Activated T-helper 17 cell treated with anti-CD3 and anti-CD28 coated beads, Interleukin-2, amount 50 U/mL, for 72 hours (primary cell): ENCODE measurements around the gene STK38. TPM values are rescaled to one million over a fixed set of nuclear protein-coding genes. Genes with fewer than 3 reads are reported as not detected.
"Not testable (repeated sequence)": the region's sequence is repeated elsewhere in the genome, so short reads cannot be mapped to it uniquely, and the experiment has no call there.

Experiments
- ATAC-seq: fragments of 150-1000 bp; cut with Tn5 transposase; replicated peaks from 2 replicates; pipeline ENCODE4 v1.10.0; 2021; ENCODE audit warnings: mild to moderate bottlenecking, moderate library complexity
- H3K27ac Mint-ChIP-seq: one replicate; pipeline ENCODE4 v1.8.0; 2022; ENCODE audit warnings: mixed read lengths
- H3K27me3 Mint-ChIP-seq: one replicate; pipeline ENCODE4 v1.8.0; 2022; ENCODE audit warnings: mixed read lengths
- H3K36me3 Mint-ChIP-seq: one replicate; pipeline ENCODE4 v1.8.0; 2022; ENCODE audit warnings: low read depth, mild to moderate bottlenecking, mixed read lengths
- H3K4me1 Mint-ChIP-seq: one replicate; pipeline ENCODE4 v1.8.0; 2022; ENCODE audit warnings: mixed read lengths
- H3K4me3 Mint-ChIP-seq: one replicate; pipeline ENCODE4 v1.8.0; 2022; ENCODE audit warnings: mild to moderate bottlenecking, mixed read lengths
- H3K9me3 Mint-ChIP-seq: one replicate; pipeline ENCODE4 v1.8.0; 2022; ENCODE audit warnings: mixed read lengths
- total RNA-seq, 2 donors: library from RNA; stranded (reverse); gene quantifications; one replicate each; pipeline ENCODE4 v1.2.3, GENCODE V29; 2022

STK38 gene
- total RNA-seq, 2 donors from 2014 or later = 24.4 to 34.3 TPM

DNA sequence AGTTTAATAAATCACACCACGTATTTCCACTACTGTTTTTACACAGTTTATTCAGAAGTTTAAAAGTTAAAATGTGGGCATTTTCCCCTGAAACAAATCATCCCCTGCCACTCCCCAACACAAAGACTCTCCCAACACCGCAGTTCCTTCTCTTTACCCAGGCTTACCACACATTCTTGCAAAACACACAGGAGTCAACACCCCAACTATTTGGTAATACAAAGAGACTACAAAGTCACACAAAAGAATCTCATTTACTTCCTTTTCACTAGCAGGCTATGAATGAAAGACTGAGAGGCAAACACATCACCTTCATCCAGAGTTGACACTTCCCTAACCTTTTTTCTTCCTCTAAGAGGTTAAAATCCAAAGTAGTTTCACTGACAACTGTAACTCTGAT, 53.4 kb downstream of the STK38 start:
- Mint-ChIP-seq H3K36me3 (peaks cover 87% of the 10 kb centered on the region), H3K27me3 (no peaks in the 10 kb centered on the region), H3K27ac (peak overlapping the region; percentile 75), H3K4me3 (no peak overlapping the region), H3K9me3 (no peaks in the 10 kb centered on the region), H3K4me1 (peaks cover 10% of the 10 kb centered on the region)
- no peak for ATAC-seq

DNA sequence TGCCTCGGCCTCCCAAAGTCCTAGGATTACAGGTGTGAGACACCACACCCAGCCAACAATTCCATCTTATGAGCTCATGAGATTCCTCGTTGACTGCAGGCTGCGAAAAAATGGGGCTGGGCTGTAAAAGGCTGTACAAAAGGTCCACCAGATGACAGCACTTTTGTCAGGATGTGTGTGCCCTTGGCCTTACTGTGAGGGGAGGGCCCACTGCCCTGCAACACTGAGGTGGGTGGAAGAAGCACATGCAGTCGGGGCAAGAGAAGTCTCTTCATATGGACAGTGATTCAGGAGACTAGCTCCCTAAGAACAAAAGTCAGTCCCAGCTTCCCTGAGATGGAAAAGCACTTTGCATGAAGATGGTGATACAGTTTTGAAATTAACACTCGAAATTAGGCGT, 54.0 kb downstream of the STK38 start:
- peaks cover 87% of the 10 kb centered on the region for H3K36me3 Mint-ChIP-seq
- no peak for ATAC-seq

DNA sequence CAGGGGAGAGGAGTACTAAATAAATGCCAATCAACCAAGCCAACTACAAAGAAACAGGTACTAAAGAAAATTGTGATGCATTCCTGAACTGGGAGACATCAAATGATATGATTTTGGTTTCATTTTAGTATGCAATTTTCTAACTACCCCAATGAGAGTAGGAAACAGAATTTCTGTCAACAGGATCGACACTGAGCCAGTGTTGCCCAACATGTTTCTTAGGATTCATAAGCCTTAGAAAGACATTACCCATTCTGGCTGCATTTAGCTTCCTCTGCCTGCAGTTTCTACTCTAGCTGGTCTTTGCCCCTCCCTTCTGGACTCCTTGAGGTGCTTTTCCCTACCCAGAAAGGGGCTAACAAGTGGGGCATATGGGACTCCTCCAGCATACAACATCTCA, 54.7 kb downstream of the STK38 start:
- H3K36me3 Mint-ChIP-seq = peaks cover 87% of the 10 kb centered on the region
- no peak for ATAC-seq
- H3K27ac Mint-ChIP-seq = peak overlapping the region; percentile 10
- no peaks in the 10 kb centered on the region for H3K27me3 Mint-ChIP-seq
- H3K4me1 Mint-ChIP-seq = peaks cover 10% of the 10 kb centered on the region
- H3K9me3 Mint-ChIP-seq = no peaks in the 10 kb centered on the region
- H3K4me3 Mint-ChIP-seq = no peak overlapping the region

More for the DNA sequence above, 54.0 kb downstream of the STK38 start:
- Mint-ChIP-seq H3K27ac (peak overlapping the region; percentile 75), H3K9me3 (no peaks in the 10 kb centered on the region), H3K27me3 (no peaks in the 10 kb centered on the region), H3K4me1 (peaks cover 10% of the 10 kb centered on the region), H3K4me3 (no peak overlapping the region)

DNA sequence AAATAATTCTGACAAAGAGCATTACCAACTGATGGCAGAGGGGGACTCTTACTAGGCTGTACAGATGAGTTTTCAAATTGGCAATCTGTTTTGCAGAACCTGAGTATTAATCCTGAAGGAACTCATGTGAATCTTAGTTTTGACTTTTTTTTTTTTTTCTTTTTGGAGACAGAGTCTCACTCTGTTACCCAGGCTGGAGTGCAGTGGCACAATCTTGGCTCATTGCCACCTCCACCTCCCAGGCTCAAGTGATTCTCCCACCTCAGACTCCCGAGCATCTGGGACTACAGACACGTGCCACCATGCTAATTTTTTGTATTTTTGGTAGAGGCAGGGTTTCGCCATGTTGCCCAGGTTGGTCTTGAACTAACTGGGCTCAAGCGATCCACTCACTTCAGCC, 55.2 kb downstream of the STK38 start:
- H3K4me3 Mint-ChIP-seq = no peak overlapping the region
- peaks cover 10% of the 10 kb centered on the region for H3K4me1 Mint-ChIP-seq
- no peaks in the 10 kb centered on the region for H3K27me3 Mint-ChIP-seq
- peaks cover 87% of the 10 kb centered on the region for H3K36me3 Mint-ChIP-seq
- H3K9me3 Mint-ChIP-seq = no peaks in the 10 kb centered on the region
- peak overlapping the region; percentile 10 for H3K27ac Mint-ChIP-seq
- no peak for ATAC-seq

DNA sequence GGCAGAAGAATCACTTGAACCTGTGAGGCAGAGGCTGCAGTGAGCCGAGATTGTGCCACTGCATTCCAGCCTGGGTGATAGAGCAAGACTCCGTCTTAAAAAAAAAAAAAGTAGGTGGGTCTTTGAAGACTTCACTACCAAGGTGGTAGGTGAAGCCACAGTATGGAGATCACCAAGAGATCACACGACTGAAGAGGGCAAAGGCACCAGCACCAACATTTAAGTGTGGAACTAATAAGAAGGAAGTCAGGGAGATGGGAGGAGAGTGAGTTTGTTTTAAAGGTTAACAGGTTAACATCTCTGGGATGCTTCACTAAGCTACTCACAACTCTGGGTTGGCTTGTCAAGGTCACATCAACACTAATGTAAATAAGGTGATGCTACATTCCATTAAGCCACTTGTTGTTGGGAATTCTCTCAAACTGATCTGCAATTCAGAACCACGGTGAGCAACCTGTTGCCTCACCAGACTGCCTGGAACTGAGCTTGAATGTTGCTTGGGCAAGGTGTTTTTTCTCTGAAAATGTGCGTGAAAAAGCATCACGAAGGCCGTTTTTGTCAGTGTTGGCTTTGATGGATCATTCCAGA, 55.8 kb downstream of the STK38 start:
- Mint-ChIP-seq H3K27ac (peak overlapping the region; percentile 33), H3K27me3 (no peaks in the 10 kb centered on the region), H3K4me3 (no peak overlapping the region), H3K36me3 (peaks cover 87% of the 10 kb centered on the region), H3K4me1 (peaks cover 10% of the 10 kb centered on the region), H3K9me3 (no peaks in the 10 kb centered on the region)
- no peak for ATAC-seq

DNA sequence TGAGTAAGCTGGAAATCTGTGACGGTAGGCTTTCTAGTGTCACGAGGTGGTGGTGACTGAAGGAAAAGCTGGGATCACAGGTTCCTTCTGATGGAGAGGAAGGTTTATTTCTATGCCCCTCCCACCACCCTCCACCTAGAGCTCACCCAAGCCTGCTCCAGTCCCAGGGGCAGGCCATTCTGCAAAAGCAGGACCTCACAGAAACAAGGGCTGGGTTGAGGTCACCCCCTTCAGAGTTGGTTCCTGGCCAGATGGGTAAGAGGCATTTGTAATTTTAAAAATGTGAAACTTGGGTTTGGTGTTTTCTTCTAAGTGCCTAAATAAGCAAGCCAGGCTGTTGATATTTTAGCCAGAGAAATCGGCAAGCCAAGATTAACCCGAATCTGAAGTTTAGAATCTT, 57.9 kb downstream of the STK38 start:
- Mint-ChIP-seq H3K9me3 (no peaks in the 10 kb centered on the region), H3K36me3 (peaks cover 87% of the 10 kb centered on the region), H3K4me3 (no peak overlapping the region), H3K27me3 (no peaks in the 10 kb centered on the region), H3K4me1 (peaks cover 13% of the 10 kb centered on the region), H3K27ac (peak overlapping the region; percentile 21)
- ATAC-seq = no peak

DNA sequence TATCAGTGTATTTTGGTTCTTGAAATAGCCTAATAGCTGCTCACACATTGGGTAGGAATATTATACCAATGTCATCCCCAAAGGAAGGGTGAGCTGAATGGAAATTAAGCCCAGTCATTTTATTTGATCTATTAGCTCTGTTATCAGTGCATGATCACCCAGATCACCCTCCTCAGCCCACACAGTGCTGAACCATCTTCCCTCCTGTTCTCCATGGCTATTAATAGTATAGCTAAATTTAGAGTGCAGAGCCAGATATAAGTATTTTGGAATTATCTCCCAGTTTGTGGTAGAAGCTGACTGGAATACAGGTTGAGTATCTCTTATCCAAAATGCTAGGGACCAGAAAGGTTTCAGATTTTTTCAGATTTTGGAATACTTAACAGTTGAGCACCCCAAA, 59.1 kb downstream of the STK38 start:
- ATAC-seq = no peak
- Mint-ChIP-seq H3K9me3 (no peaks in the 10 kb centered on the region), H3K27ac (no peak overlapping the region), H3K4me3 (no peak overlapping the region), H3K27me3 (no peaks in the 10 kb centered on the region), H3K36me3 (peaks cover 87% of the 10 kb centered on the region), H3K4me1 (peaks cover 3% of the 10 kb centered on the region)

DNA sequence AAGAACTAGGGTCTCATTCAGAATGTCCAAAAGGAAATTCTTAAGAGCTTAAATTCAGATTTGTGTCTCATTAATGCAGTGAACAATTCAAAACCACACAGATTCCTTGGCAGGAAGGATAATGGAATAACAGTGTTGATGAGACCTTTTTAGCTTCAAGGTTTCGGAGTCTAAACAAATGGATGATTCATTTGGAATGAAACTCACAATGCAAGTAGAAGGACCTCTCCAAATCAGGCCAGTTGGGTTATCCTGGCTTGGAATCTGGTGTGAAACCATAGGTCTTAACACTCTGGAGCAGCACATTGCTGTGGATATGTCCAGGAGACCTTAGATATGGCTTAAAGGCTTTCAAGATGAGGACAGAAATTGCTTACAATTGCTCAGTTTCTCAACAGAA, 59.6 kb downstream of the STK38 start:
- no peak overlapping the region for H3K27ac Mint-ChIP-seq
- H3K36me3 Mint-ChIP-seq = peaks cover 86% of the 10 kb centered on the region
- no peaks in the 10 kb centered on the region for H3K27me3 Mint-ChIP-seq
- peaks cover 3% of the 10 kb centered on the region for H3K4me1 Mint-ChIP-seq
- no peaks in the 10 kb centered on the region for H3K9me3 Mint-ChIP-seq
- H3K4me3 Mint-ChIP-seq = no peak overlapping the region
- no peak for ATAC-seq

DNA sequence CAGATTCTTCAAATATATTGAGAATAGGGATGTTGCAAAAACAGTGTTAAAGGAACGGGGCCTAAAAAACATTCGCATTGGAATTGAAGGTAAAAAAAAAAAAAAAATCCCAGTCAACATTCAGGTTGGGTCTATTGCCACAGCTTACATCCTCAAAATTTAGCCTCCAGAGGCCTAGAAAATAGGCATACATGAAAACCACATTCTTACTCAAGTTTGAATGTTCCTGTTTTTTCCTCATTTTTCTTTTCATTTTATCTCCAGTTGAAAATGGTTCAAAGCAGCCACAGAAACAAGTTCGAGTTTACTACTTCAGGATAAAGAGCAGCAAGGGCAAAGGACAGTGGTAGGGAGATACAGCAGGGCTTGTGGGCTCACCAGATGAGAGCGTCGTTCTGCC, 62.5 kb downstream of the STK38 start:
- Mint-ChIP-seq H3K36me3 (peaks cover 95% of the 10 kb centered on the region), H3K4me1 (peaks cover 3% of the 10 kb centered on the region), H3K27me3 (no peaks in the 10 kb centered on the region), H3K4me3 (no peak overlapping the region), H3K27ac (peak overlapping the region; percentile 54), H3K9me3 (no peaks in the 10 kb centered on the region)
- ATAC-seq = no peak

DNA sequence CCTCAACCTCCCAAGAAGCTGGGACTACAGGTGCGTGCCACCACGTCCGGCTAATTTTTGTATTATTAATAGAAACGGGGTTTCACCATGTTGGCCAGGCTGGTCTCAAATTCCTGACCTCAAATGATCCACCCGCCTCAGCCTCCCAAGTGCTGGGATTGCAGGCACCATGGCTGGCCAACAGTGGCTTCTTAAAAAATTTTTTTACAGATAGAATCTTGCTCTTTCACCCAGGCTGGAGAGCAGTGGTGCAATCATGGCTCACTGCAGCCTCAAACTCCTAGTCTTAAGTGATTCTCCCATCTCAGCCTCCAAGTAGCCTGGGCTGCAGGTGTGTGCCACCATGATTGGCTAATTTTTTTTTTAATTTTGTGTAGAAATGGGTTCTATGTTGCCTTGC, 64.0 kb downstream of the STK38 start:
- H3K27ac Mint-ChIP-seq, H3K9me3 Mint-ChIP-seq, ATAC-seq, H3K4me1 Mint-ChIP-seq, H3K4me3 Mint-ChIP-seq, H3K27me3 Mint-ChIP-seq: not testable (repeated sequence)
- peaks cover 95% of the 10 kb centered on the region for H3K36me3 Mint-ChIP-seq

DNA sequence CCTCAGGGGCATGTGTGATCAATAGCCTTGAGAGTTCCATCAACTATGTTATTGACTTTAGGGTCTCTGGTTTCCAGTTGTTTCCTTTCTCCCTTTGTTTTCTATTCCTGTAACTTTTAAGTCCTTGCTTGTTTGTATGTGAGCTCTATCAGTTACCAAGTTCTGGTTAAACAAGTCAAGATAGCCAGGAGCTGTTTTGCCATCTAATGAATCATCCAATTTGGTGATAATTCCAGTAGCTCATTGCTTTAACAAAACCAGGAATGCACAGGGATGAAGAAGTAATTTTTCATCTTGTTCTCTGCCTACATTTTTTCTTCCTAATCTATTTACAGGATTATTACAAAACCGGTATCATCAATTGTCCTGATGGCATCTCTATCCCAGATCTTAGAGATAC, 68.0 kb downstream of the STK38 start:
- Mint-ChIP-seq H3K27ac (peak overlapping the region; percentile 63), H3K9me3 (no peaks in the 10 kb centered on the region), H3K4me1 (peaks cover 6% of the 10 kb centered on the region), H3K4me3 (no peak overlapping the region), H3K27me3 (no peaks in the 10 kb centered on the region), H3K36me3 (peaks cover 85% of the 10 kb centered on the region)
- no peak for ATAC-seq

DNA sequence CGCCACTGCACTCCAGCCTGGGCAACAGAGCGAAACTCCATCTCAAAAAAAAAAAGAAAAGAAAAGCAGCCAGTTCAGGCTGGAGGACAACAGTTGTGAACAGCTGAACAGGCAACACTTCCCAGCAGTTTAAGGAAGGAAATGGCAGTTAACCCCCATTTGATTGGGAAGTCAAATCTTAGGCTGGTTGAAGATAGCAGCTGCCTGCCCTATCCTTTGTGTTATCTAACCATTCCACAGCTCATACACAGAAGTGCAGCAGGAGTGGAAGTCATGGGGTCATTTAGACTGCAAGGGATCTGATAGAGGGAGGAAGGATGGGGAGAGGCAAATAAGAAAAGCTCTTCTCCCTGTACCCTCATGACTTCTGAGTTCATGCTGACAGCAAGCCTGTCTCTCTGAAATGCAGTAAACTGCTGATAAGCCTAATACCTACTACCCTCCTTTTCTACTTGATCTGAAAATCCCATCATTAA, 69.2 kb downstream of the STK38 start:
- H3K4me1 Mint-ChIP-seq = peaks cover 6% of the 10 kb centered on the region
- H3K9me3 Mint-ChIP-seq = no peaks in the 10 kb centered on the region
- H3K4me3 Mint-ChIP-seq = no peak overlapping the region
- no peak for ATAC-seq
- H3K27me3 Mint-ChIP-seq = no peaks in the 10 kb centered on the region
- peaks cover 86% of the 10 kb centered on the region for H3K36me3 Mint-ChIP-seq
- H3K27ac Mint-ChIP-seq = peak overlapping the region; percentile 63

DNA sequence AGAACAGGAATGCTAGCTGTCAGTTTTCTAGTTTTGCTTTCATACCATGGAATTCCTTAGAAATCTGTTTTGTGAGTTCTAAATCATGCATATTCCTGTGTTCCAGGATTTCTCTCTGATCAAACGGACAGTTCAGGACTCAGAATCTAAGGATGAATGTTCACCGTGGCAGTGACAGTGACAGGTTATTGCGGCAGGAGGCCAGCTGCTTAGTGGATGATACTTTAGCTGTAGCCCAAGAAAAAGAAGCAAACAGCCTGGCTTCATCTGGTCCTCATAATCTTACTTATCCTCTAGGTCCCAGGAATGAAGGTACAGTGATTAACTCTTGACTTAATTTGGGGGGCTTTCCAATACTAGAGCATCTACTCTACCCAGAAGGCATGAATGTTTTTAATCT, 77.3 kb downstream of the STK38 start:
- no peak for ATAC-seq
- Mint-ChIP-seq H3K27me3 (no peaks in the 10 kb centered on the region), H3K9me3 (no peaks in the 10 kb centered on the region), H3K27ac (peak overlapping the region; percentile 59), H3K4me1 (peaks cover 6% of the 10 kb centered on the region), H3K4me3 (no peak overlapping the region), H3K36me3 (peaks cover 60% of the 10 kb centered on the region)

DNA sequence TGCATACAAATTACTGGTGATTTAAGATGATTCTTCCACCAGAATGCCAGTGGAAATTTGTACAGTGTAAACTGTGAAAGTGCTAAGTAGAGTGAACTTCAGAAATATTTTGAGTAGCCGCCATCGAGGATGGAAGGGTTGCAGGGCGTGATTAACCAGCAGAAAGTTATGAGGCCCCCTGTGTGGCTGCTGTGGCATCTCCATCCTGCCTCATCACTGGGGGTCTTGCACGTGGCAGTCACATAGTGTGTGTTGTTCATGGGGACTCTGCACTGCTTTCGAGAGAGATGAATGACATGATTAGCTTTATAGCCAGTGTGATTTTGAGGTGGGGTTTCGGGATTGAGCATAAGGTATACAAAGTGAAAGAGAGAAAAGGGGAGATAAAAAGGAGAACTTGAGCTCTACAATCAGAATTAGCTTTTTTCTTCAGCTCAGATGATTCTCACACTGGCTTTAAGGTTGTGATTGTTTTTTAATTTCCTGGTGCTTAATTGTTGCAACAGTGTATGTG, 78.1 kb downstream of the STK38 start:
- ATAC-seq = no peak
- no peaks in the 10 kb centered on the region for H3K27me3 Mint-ChIP-seq
- H3K4me1 Mint-ChIP-seq = peaks cover 12% of the 10 kb centered on the region
- H3K27ac Mint-ChIP-seq = peak overlapping the region; percentile 59
- H3K36me3 Mint-ChIP-seq = peaks cover 52% of the 10 kb centered on the region
- H3K9me3 Mint-ChIP-seq = no peaks in the 10 kb centered on the region
- no peak overlapping the region for H3K4me3 Mint-ChIP-seq

DNA sequence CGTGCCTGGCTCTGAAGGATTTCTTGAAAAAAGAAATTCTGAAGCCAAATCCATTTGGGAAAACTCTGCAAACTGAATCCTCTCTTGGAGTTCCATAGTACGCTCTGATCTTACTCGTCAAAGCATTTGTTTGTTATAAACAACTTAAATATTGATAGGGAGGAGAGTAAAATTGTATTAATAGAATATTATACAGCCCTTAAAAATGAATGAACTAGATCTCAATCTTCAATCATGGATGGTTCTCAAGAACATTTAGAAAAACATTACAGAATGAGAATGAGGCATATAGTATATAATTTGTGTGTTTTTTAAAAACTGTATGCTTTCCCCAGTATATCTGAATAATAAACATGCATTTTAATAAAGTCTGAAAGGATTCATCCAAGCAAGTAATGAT, 79.7 kb downstream of the STK38 start:
- no peaks in the 10 kb centered on the region for H3K9me3 Mint-ChIP-seq
- ATAC-seq = no peak
- H3K27me3 Mint-ChIP-seq = no peaks in the 10 kb centered on the region
- H3K4me3 Mint-ChIP-seq = no peak overlapping the region
- H3K4me1 Mint-ChIP-seq = peaks cover 12% of the 10 kb centered on the region
- peaks cover 37% of the 10 kb centered on the region for H3K36me3 Mint-ChIP-seq
- H3K27ac Mint-ChIP-seq = no peak overlapping the region

DNA sequence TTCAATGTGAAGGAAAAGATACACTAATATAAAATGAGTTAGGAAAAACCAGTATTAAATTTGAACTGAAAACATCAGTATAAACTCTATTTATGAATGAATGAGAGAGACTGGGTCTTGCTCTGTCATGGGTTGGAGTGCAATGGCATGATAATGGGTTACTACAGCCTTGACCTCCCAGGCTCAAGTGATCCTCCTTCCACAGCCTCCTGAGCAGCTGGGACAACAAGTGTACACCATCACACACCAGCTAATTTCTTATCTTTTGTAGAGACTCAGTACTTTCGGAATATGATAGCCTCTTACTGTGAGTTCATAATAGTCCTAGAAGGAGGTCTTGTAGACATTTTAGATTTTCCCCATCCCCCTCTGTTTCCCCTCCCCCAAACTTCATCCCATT, 83.0 kb downstream of the STK38 start:
- Mint-ChIP-seq H3K4me3 (no peak overlapping the region), H3K27me3 (no peaks in the 10 kb centered on the region), H3K36me3 (peaks cover 3% of the 10 kb centered on the region), H3K9me3 (no peaks in the 10 kb centered on the region), H3K4me1 (peaks cover 17% of the 10 kb centered on the region), H3K27ac (no peak overlapping the region)
- no peak for ATAC-seq
